AG09319 (cell line): ENCODE results near the gene ELL2.

Source experiments
- DNase-seq: peaks from one replicate; pipeline ENCODE4 v3.0.0-alpha.2; 2010; ENCODE audit warnings: low read depth; ENCODE audit errors: extremely low read depth
- TF ChIP-seq, protein P1 (sequence below): IDR thresholded peaks from 2 replicates; pipeline ENCODE4 v1.5.1; 2011; ENCODE audit warnings: low read depth, mild to moderate bottlenecking, inconsistent platforms, low read length, moderate library complexity

Gene ELL2

DNA sequence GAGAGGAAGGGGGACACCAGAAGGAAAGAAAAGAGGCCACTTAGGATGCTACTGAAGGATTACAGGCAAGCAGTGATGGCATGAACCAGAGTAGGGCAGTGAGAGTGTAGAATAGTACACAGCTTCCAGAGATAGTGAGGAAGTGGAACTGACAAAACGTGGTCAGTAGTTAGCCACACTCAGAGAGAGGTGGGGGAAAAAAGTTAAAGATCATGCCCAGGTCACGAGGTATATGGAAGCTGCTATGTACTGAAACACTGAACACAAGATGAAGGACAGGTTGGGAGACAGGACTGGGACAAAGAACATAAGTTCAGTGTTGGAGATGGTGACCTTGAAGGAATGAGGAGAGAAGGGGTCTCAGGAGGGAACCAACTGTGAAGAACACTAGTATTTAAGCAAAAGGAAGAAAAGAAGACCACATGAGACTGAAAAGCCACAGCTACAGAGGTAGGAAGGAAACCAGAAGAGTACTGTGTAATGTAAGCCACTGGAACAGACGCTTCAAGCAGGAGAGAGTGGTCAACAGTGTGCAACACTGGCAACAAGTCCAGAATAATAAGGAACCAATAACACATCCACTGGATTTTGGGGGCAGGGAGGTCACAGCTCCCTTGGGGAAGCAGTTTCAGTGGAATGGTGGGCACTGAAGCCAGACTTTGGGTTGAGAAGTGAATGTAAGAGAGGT is 45.5 kb downstream of the ELL2 start:
- no peak for DNase-seq
- TF ChIP-seq, protein P1, sequence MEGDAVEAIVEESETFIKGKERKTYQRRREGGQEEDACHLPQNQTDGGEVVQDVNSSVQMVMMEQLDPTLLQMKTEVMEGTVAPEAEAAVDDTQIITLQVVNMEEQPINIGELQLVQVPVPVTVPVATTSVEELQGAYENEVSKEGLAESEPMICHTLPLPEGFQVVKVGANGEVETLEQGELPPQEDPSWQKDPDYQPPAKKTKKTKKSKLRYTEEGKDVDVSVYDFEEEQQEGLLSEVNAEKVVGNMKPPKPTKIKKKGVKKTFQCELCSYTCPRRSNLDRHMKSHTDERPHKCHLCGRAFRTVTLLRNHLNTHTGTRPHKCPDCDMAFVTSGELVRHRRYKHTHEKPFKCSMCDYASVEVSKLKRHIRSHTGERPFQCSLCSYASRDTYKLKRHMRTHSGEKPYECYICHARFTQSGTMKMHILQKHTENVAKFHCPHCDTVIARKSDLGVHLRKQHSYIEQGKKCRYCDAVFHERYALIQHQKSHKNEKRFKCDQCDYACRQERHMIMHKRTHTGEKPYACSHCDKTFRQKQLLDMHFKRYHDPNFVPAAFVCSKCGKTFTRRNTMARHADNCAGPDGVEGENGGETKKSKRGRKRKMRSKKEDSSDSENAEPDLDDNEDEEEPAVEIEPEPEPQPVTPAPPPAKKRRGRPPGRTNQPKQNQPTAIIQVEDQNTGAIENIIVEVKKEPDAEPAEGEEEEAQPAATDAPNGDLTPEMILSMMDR: no peak

- TF ChIP-seq, protein P1: no peak
Observed at GRCh38 chr5:95913663-95914062, 48.0 kb downstream of the ELL2 start.

DNA sequence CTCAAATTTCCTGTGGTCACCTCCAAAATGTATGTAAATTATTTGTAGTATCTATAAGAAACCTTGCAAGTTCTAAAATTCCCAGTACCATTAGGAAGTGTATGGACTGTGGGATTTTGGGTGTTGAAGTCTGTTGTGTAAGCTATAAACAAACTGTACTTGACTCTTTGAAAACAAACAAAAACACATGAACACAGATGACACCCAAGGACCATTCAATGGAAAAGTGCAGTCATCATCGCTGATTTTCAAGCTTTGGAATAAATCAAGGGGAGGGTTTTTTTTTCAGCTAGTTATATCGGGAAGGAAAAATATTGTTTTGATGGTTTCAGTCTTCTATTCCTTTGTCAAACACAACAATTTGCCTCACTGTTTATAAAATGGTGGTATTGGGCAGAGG is 49.6 kb downstream of the ELL2 start:
- TF ChIP-seq, protein P1: no peak

More at GRCh38 chr5:95913663-95914062, 48.0 kb downstream of the ELL2 start:
- no peak for DNase-seq

DNA sequence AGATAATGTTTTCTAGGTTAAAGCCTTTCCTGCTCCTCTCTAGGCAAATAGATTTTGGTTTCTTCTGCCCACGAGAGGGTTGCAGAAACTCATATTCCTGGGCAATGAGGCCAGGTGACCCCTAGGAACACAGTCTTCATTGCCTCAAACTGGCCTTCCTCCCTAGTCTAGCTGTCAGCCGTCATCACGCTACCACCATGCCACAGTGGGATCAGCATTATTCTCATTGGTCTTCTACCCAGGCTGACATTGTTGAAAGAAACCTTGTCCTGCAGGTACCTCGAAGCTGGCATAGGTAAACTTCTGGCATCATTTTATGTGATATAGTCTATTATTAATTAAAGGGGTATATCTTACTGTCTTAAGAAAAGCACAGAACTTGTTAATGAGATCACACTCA is 51.1 kb downstream of the ELL2 start:
- no peak for DNase-seq
- TF ChIP-seq, protein P1: no peak

More for the DNA sequence above, 49.6 kb downstream of the ELL2 start:
- no peak for DNase-seq

GRCh38 chr5:95909738-95910137 is 51.9 kb downstream of the ELL2 start:
- TF ChIP-seq, protein P1: no peak
- DNase-seq: no peak

DNA sequence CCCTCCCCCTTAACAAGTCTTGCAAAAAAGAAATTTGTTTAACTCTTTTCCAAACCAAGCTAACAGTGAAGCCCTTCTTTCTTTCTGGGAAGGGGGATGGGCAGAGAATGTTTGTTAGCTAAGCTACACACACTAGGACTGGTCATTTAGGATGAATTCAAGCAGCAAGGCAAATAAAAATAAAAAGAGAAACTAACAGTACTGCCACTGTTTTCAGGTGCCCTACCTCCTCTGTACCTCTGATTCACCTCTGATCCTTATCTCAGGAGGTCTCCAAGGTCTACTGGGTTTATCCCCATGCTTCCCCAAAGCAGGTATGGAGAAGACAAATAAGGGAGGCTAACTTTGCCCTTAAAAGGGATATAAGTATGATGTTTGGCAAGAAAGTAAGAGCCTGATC is 52.9 kb downstream of the ELL2 start:
- TF ChIP-seq, protein P1: no peak
- no peak for DNase-seq

GRCh38 chr5:95907740-95908706 is 53.6 kb downstream of the ELL2 start:
- DNase-seq: no peak
- TF ChIP-seq, protein P1: no peak
